Gastroesophageal sphincter (tissue), 4 donors: ENCODE results near the gene JARID2. TPM values are rescaled to one million over a fixed set of nuclear protein-coding genes. Genes with fewer than 3 reads are reported as not detected.

ENCODE experiments used
- ATAC-seq: fragments of 150-250 bp; one replicate; pipeline ENCODE4 v1.9.1; 2016; ENCODE audit warnings: mild to moderate bottlenecking, moderate library complexity
- H3K27ac ChIP-seq, 4 donors: fragments of 200-600 bp; sonication (generic) in 3 of 4; 1 replicate in 3 of 4; 2 replicates in 1 of 4; pipeline ENCODE4 v1.5.1; 2016 to 2019
- H3K27me3 ChIP-seq: fragments of 200-600 bp; sonication (generic); one replicate; pipeline ENCODE4 v1.5.1; 2019
- H3K36me3 ChIP-seq, 2 donors: fragments of 200-600 bp; sonication (generic); one replicate each; pipeline ENCODE4 v1.5.1; 2019; ENCODE audit warnings: control low read depth in 1 of 2
- H3K4me1 ChIP-seq, 3 donors: fragments of 200-600 bp; sonication (generic); 1 replicate in 2 of 3; 2 replicates in 1 of 3; pipeline ENCODE4 v1.5.1; 2016 to 2019; ENCODE audit warnings: control low read depth in 2 of 3
- H3K4me3 ChIP-seq, 2 donors: fragments of 200-600 bp; sonication (generic); one replicate each; pipeline ENCODE4 v1.5.1; 2019; ENCODE audit warnings: mild to moderate bottlenecking in 1 of 2, moderate library complexity in 1 of 2
- H3K9me3 ChIP-seq, 3 donors: fragments of 200-600 bp; sonication (generic); one replicate each; pipeline ENCODE4 v1.5.1; 2017 to 2019; ENCODE audit warnings: control low read depth in 2 of 3
- CTCF ChIP-seq, 4 experiments: fragments of 200-600 bp in 2 of 4; fragments of 450-650 bp in 2 of 4; sonication (generic) in 1 of 4; IDR thresholded peaks; one replicate each; pipeline ENCODE4 v1.5.1; 2017 to 2019; ENCODE audit warnings: antibody characterized with exemption in 4 of 4, mild to moderate bottlenecking in 2 of 4, moderate library complexity in 2 of 4
- EP300 ChIP-seq: sonication (generic); formaldehyde crosslinking; IDR thresholded peaks from one replicate; pipeline ENCODE4 v1.6.1; 2017; ENCODE audit warnings: antibody characterized with exemption, mild to moderate bottlenecking
- POLR2A ChIP-seq, 2 donors: fragments of 450-650 bp; IDR thresholded peaks; one replicate each; pipeline ENCODE4 v1.6.1; 2017; ENCODE audit warnings: antibody characterized with exemption in 2 of 2, mild to moderate bottlenecking in 2 of 2, moderate library complexity in 1 of 2
- POLR2AphosphoS5 ChIP-seq: sonication (generic); formaldehyde crosslinking; IDR thresholded peaks from one replicate; pipeline ENCODE4 v1.6.1; 2017; ENCODE audit warnings: antibody characterized with exemption
- WGBS, 2 donors: methylation state at CpG; one replicate each; pipeline ENCODE4 v1.1.5; 2018; ENCODE audit warnings: low coverage in 1 of 2; 5-methylcytosine and 5-hydroxymethylcytosine counted together
- total RNA-seq, 4 donors: library from RNA; depleted of rRNA; stranded (reverse); fragments of >200 nt; gene quantifications; one replicate each; pipeline ENCODE4 v1.1.0, GENCODE V29; 2016

The JARID2 gene
- total RNA-seq, 4 donors from 2014 or later = 6.8 to 12.3 (median 8.5) TPM

DNA sequence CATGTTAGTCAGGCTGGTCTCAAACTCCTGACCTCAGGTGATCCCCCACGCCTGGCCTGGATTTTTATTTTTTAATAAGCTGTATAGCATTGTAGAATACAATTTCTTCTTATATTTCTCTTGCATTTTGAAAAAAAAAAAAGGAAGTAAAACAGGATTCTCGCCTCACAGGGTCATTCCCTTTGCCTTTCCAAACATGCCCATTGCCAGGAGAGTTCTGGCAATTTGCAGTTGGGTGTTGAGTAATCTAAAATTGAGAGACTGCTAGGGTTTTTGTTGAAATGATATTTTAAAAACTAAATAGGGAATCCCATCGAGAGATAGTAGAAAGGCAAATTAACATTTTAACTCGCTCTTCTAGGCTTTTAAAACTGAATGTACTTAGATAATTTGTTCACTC is 196.1 kb downstream of the JARID2 start:
- no peaks in the 10 kb centered on the region for H3K27me3 ChIP-seq
- WGBS, 2 donors = 65 to 67% methylated on average over 4 of the region's 4 CpGs
- ATAC-seq = no peak
- H3K27ac ChIP-seq = peak overlapping the region in 3 of 4 donors; percentile 43 to 57 (median 49)
- H3K4me3 ChIP-seq = no peak overlapping the region
- H3K36me3 ChIP-seq = no peaks in the 10 kb centered on the region
- no peaks in the 10 kb centered on the region for H3K9me3 ChIP-seq
- peaks cover 5 to 69% (median 29%) of the 10 kb centered on the region in 3 donors for H3K4me1 ChIP-seq
- TF ChIP-seq POLR2A (IDR thresholded peaks at IDR 0.05) = no peak
- no peak for TF ChIP-seq CTCF (IDR thresholded peaks at IDR 0.05)
- no peak for TF ChIP-seq POLR2AphosphoS5
- TF ChIP-seq EP300 = no peak

DNA sequence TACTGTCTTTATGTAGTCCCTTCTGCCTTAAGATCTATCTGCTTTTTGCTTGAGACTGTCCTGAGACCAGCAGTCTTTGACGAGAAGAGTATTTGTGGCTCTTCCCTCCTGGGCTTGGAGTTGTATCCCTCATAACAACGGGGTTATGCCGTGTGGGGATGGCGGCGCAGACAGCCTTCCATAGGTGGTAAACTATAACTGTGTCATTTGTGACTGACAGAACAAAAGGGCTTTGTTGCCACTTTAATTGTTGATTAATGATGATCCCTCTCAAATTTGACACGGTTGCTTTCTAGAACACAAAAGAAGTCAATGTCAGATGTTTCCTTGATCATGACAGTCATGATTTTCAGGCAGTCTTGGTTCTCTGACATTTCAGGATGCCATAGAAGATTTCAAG is 196.6 kb downstream of the JARID2 start:
- Histone ChIP-seq H3K36me3 (no peaks in the 10 kb centered on the region), H3K27ac (peak overlapping the region in 3 of 4 donors; percentile 43 to 57 (median 49)), H3K27me3 (no peaks in the 10 kb centered on the region), H3K4me1 (peaks cover 5 to 66% (median 29%) of the 10 kb centered on the region in 3 donors), H3K4me3 (no peak overlapping the region), H3K9me3 (no peaks in the 10 kb centered on the region)
- ATAC-seq = no peak
- no peak for TF ChIP-seq POLR2AphosphoS5
- no peak for TF ChIP-seq EP300
- TF ChIP-seq CTCF (IDR thresholded peaks at IDR 0.05) = no peak
- TF ChIP-seq POLR2A (IDR thresholded peaks at IDR 0.05) = no peak
- 84 to 89% methylated on average over 6 of the region's 6 CpGs for WGBS, 2 donors

DNA sequence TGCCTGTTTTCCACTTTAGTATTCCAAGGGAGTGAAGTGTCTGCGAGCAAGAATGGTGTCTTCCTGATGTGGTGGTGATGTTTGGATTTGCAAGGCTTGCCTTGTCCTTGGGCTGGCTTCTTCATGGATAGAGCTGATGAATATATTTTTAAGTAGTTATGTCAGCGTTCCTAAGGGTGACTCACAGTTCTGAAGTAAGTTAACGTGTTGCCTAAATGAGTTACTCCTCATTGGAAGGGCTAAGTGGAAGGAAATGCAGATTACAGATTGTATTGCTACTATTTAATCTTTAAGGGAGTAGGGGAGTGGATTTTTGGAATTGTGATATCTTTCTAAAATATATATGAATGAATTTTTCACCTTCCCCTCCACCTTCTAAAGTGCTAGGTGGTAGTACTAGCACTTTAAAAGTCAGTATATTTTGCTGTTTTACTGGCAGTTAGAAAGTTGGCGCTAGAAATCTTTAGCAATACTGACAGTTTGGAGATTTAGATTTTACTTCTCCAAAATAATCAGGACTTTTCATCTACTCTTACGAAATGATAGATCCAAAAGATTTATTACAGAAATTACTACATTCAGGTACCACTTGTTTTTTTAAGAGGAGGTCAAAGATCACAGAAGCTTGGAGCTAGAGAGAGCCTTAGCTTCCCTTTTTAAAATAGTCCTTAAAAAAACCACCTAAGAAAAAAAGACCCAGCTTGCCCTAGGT is 197.4 kb downstream of the JARID2 start:
- Histone ChIP-seq H3K27me3 (no peaks in the 10 kb centered on the region), H3K27ac (peak overlapping the region in 2 of 4 donors; percentile 43 to 49), H3K9me3 (no peaks in the 10 kb centered on the region), H3K4me3 (no peak overlapping the region), H3K4me1 (peaks cover 5 to 73% (median 29%) of the 10 kb centered on the region in 3 donors), H3K36me3 (no peaks in the 10 kb centered on the region)
- 42 to 46% methylated on average over 3 to 5 of the region's 5 CpGs for WGBS, 2 donors
- ATAC-seq = peak; percentile 88
- TF ChIP-seq CTCF (IDR thresholded peaks at IDR 0.05) (peak in 1 of 4 experiments; percentile 30), POLR2AphosphoS5 (peak; percentile 62), POLR2A (IDR thresholded peaks at IDR 0.05) (no peak), EP300 (no peak)

DNA sequence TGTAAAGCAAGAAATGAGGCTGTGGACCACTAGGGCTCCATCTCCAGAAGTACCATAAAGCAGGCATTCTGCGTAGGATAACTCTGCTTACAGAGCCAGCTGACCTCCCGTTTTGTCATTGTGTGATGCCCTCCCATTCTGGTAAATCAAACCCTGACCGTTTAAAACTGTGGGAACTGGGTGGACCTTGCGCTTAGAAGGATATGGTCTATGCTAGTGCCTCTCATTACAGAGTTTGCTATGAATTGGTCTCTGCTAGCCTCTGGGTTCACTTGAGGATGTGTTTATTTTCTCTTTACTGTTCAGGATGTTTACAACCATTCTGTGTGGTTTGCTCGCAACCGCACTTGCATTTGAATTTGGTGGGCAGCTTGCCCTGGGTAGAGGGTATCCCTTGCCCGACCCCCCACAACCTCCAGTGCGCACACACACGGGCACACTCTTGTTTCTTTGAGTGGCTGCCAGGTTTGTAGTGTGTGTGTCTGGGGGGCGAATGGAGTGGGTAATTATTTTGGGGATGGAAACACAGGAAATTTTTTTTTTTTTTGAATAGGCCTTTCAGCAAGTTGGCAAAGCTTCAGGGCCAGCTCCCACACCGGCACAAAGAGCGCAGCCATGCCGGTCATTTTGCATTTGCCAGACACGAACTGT is 198.3 kb downstream of the JARID2 start:
- H3K4me3 ChIP-seq = no peak overlapping the region

More for the DNA sequence above, 198.3 kb downstream of the JARID2 start:
- H3K27me3 ChIP-seq = no peaks in the 10 kb centered on the region
- H3K27ac ChIP-seq = no peak overlapping the region
- TF ChIP-seq POLR2A (IDR thresholded peaks at IDR 0.05) (no peak), CTCF (IDR thresholded peaks at IDR 0.05) (no peak), POLR2AphosphoS5 (no peak), EP300 (no peak)
- H3K9me3 ChIP-seq = no peaks in the 10 kb centered on the region
- no peaks in the 10 kb centered on the region for H3K36me3 ChIP-seq
- H3K4me1 ChIP-seq = peaks cover 5 to 79% (median 29%) of the 10 kb centered on the region in 3 donors
- ATAC-seq = no peak
- WGBS, 2 donors = 56 to 77% methylated on average over 6 to 13 of the region's 14 CpGs
